Gastroesophageal sphincter (tissue), 4 donors: ENCODE data around the gene MED27. TPM values are rescaled to one million over a fixed set of nuclear protein-coding genes. Genes with fewer than 3 reads are reported as not detected.

Source experiments
- ATAC-seq: fragments of 150-250 bp; one replicate; pipeline ENCODE4 v1.9.1; 2016; ENCODE audit warnings: mild to moderate bottlenecking, moderate library complexity
- H3K27ac ChIP-seq, 4 donors: fragments of 200-600 bp; sonication (generic) in 3 of 4; 1 replicate in 3 of 4; 2 replicates in 1 of 4; pipeline ENCODE4 v1.5.1; 2016 to 2019
- H3K27me3 ChIP-seq: fragments of 200-600 bp; sonication (generic); one replicate; pipeline ENCODE4 v1.5.1; 2019
- H3K36me3 ChIP-seq, 2 donors: fragments of 200-600 bp; sonication (generic); one replicate each; pipeline ENCODE4 v1.5.1; 2019; ENCODE audit warnings: control low read depth in 1 of 2
- H3K4me1 ChIP-seq, 3 donors: fragments of 200-600 bp; sonication (generic); 1 replicate in 2 of 3; 2 replicates in 1 of 3; pipeline ENCODE4 v1.5.1; 2016 to 2019; ENCODE audit warnings: control low read depth in 2 of 3
- H3K4me3 ChIP-seq, 2 donors: fragments of 200-600 bp; sonication (generic); one replicate each; pipeline ENCODE4 v1.5.1; 2019; ENCODE audit warnings: mild to moderate bottlenecking in 1 of 2, moderate library complexity in 1 of 2
- H3K9me3 ChIP-seq, 3 donors: fragments of 200-600 bp; sonication (generic); one replicate each; pipeline ENCODE4 v1.5.1; 2017 to 2019; ENCODE audit warnings: control low read depth in 2 of 3
- EP300 ChIP-seq: sonication (generic); formaldehyde crosslinking; IDR thresholded peaks from one replicate; pipeline ENCODE4 v1.6.1; 2017; ENCODE audit warnings: antibody characterized with exemption, mild to moderate bottlenecking
- POLR2A ChIP-seq, 2 donors: fragments of 450-650 bp; IDR thresholded peaks; one replicate each; pipeline ENCODE4 v1.6.1; 2017; ENCODE audit warnings: antibody characterized with exemption in 2 of 2, mild to moderate bottlenecking in 2 of 2, moderate library complexity in 1 of 2
- POLR2AphosphoS5 ChIP-seq: sonication (generic); formaldehyde crosslinking; IDR thresholded peaks from one replicate; pipeline ENCODE4 v1.6.1; 2017; ENCODE audit warnings: antibody characterized with exemption
- WGBS, 2 donors: methylation state at CpG; one replicate each; pipeline ENCODE4 v1.1.5; 2018; ENCODE audit warnings: low coverage in 1 of 2; 5-methylcytosine and 5-hydroxymethylcytosine counted together
- total RNA-seq, 4 donors: library from RNA; depleted of rRNA; stranded (reverse); fragments of >200 nt; gene quantifications; one replicate each; pipeline ENCODE4 v1.1.0, GENCODE V29; 2016
- TF ChIP-seq, protein P1 (sequence below), 4 experiments: fragments of 200-600 bp in 2 of 4; fragments of 450-650 bp in 2 of 4; sonication (generic) in 1 of 4; IDR thresholded peaks; one replicate each; pipeline ENCODE4 v1.5.1; 2017 to 2019; ENCODE audit warnings: antibody characterized with exemption in 4 of 4, mild to moderate bottlenecking in 2 of 4, moderate library complexity in 2 of 4

MED27 gene
- total RNA-seq, 4 donors from 2014 or later, result 13.2 to 21.0 (median 13.9) TPM

DNA sequence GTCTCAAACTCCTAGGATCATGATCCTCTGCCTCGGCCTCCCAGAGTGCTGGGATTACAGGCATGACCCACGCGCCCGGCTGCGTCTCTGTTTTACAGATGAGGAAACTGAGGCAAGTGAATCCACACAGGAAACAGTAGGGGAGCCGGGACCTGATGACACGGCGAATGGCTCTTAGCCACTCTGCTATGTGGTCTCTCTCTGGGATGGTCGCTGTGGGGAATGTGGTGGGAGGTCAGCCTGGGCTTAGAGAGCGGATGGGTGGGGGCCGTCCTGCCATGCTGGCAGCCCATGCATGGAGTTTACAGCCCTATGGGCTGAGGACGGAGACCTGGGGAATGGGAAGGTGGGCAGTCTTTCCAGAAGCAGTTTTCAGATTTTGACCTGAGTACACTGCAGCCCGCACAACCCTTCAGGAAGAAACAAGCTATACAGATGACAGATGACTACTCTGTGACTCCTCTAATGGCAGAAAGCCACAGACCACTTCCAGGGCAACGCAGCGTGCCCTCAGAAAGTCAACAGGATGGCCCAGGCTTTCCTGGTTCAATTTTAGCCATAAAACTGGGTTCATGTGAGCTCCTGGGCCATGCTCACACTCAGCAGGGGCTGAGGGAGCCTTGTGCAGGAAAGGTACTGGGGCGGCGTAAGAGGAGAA lies 203.7 kb downstream of the MED27 start:
- Histone ChIP-seq H3K4me3 (no peak overlapping the region), H3K36me3 (peaks cover 0 to 41% of the 10 kb centered on the region in 2 donors), H3K27me3 (no peaks in the 10 kb centered on the region), H3K27ac (no peak overlapping the region), H3K4me1 (no peaks in the 10 kb centered on the region), H3K9me3 (no peaks in the 10 kb centered on the region)
- ATAC-seq, result no peak
- WGBS, 2 donors, result 89 to 100% methylated on average over 1 to 3 of the region's 17 CpGs
- TF ChIP-seq POLR2A (IDR thresholded peaks at IDR 0.05) (no peak), POLR2AphosphoS5 (no peak), EP300 (no peak)
- TF ChIP-seq, protein P1, sequence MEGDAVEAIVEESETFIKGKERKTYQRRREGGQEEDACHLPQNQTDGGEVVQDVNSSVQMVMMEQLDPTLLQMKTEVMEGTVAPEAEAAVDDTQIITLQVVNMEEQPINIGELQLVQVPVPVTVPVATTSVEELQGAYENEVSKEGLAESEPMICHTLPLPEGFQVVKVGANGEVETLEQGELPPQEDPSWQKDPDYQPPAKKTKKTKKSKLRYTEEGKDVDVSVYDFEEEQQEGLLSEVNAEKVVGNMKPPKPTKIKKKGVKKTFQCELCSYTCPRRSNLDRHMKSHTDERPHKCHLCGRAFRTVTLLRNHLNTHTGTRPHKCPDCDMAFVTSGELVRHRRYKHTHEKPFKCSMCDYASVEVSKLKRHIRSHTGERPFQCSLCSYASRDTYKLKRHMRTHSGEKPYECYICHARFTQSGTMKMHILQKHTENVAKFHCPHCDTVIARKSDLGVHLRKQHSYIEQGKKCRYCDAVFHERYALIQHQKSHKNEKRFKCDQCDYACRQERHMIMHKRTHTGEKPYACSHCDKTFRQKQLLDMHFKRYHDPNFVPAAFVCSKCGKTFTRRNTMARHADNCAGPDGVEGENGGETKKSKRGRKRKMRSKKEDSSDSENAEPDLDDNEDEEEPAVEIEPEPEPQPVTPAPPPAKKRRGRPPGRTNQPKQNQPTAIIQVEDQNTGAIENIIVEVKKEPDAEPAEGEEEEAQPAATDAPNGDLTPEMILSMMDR (IDR thresholded peaks at IDR 0.05), result no peak

DNA sequence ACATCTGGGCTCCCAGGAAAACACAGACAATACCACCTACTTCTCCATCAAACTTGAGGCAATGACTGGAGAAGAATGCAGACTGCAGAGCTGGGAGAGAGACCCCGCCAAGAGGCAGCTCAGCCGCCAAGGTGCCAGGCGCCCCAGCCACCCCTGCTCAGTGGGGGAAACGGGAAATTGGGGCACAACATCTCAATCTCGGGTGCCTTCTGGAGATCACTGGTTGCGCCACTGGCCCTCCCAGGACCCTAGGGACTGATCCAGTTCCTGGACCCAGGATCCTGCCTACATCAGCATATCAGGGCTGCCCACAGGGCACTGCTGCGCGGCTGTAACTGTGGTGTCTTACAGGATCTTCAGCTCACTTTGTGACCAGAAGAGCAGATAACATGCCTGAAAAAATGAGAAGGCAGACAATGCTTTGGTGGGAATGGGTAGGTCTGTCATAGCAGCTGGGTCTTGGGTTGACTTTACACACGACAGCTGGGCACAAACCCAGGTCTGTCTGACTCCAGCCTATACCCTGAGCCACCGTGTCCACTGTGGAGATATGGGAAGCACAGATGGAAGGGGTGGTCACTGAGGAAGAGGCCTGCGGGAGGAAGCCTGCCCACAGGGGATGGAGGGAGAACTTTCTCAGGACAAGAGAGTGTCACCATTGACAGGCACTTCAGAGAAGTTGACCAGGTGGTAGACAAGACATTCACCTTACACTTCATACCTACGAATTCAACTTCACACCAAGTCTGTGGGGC lies 204.6 kb downstream of the MED27 start:
- no peak for ATAC-seq
- Histone ChIP-seq H3K36me3 (peaks cover 0 to 49% of the 10 kb centered on the region in 2 donors), H3K27me3 (no peaks in the 10 kb centered on the region), H3K4me3 (no peak overlapping the region), H3K4me1 (no peaks in the 10 kb centered on the region), H3K9me3 (no peaks in the 10 kb centered on the region), H3K27ac (no peak overlapping the region)
- TF ChIP-seq POLR2A (IDR thresholded peaks at IDR 0.05), result no peak
- TF ChIP-seq POLR2AphosphoS5, result no peak
- TF ChIP-seq, protein P1 (IDR thresholded peaks at IDR 0.05), result no peak
- no peak for TF ChIP-seq EP300
- 90 to 92% methylated on average over 4 to 5 of the region's 12 CpGs for WGBS, 2 donors

DNA sequence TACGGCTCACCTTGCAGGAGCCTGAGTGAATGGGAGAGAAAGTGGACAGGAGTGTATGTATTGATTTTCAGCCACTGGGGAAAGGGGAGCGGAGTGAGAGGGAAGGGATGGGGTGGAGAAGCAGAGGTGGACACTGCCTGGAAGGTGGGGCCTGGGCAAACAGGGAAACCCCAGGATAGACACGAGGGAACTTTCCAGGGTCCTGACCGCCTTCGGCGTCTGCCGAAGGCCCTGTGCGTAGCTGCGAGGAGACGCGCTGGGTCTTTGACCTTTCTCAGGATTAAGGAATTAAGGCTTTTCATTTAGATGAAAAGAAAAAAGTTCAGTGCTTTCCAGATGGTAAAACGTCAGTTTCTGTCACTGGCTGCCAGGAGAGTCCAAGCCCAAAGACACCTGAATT lies 205.2 kb downstream of the MED27 start:
- Histone ChIP-seq H3K27ac (no peak overlapping the region), H3K4me3 (no peak overlapping the region), H3K36me3 (peaks cover 0 to 44% of the 10 kb centered on the region in 2 donors), H3K4me1 (no peaks in the 10 kb centered on the region), H3K27me3 (no peaks in the 10 kb centered on the region), H3K9me3 (no peaks in the 10 kb centered on the region)
- TF ChIP-seq POLR2A (IDR thresholded peaks at IDR 0.05), result no peak
- no peak for TF ChIP-seq EP300
- TF ChIP-seq, protein P1 (IDR thresholded peaks at IDR 0.05), result no peak
- TF ChIP-seq POLR2AphosphoS5, result no peak
- ATAC-seq, result no peak
- WGBS, 2 donors, result 82 to 83% methylated on average over 7 to 12 of the region's 12 CpGs

DNA sequence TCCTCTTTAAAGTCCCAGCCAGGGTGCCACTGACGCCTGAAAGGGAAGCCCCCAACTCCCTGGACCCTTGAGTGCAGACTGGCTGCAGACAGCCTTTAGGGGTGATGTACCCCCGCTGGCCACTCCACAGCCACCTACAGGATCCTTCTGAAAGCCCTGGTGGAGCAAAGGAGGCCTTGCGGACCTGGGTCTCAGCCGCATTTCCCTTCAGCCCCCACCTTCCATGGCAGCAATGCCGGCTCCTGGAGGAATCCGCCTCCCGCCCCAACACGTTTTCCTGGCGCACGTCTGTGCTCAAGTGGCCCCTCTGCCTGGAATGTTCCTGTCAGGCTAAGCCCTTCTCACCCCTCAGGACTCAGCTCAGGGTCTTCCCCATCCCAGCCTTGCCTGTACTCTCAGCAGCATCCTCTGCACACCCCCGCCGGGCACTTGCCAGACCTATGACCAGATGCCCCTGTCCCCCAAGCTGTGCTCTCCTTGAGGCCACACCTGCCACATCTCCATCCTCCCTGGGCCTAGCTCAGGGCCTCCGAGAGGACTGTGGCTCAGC lies 205.7 kb downstream of the MED27 start:
- Histone ChIP-seq H3K4me1 (no peaks in the 10 kb centered on the region), H3K9me3 (no peaks in the 10 kb centered on the region), H3K27me3 (no peaks in the 10 kb centered on the region), H3K36me3 (peaks cover 0 to 39% of the 10 kb centered on the region in 2 donors), H3K27ac (no peak overlapping the region), H3K4me3 (no peak overlapping the region)
- WGBS, 2 donors, result 85 to 90% methylated on average over 7 to 9 of the region's 13 CpGs
- TF ChIP-seq POLR2A (IDR thresholded peaks at IDR 0.05) (no peak), EP300 (no peak), POLR2AphosphoS5 (no peak)
- TF ChIP-seq, protein P1 (IDR thresholded peaks at IDR 0.05), result no peak
- no peak for ATAC-seq
